Upper lobe of right lung (tissue), 1 donor: Measurements from ENCODE around the gene ZBTB42. TPM values are rescaled to one million over a fixed set of nuclear protein-coding genes. Genes with fewer than 3 reads are reported as not detected.
A peak's percentile ranks its signal among the peaks of the same experiment; 100 is the strongest.
"Not testable (repeated sequence)": the region's sequence is repeated elsewhere in the genome, so short reads cannot be mapped to it uniquely, and the experiment has no call there.

Experiments
- ATAC-seq: fragments of 200-7000 bp; cut with Tn5 transposase; one replicate; pipeline ENCODE4 v1.9.1; 2020; ENCODE audit warnings: mild to moderate bottlenecking, moderate library complexity
- DNase-seq: peaks from one replicate; pipeline ENCODE4 v3.0.0-alpha.2; 2020
- H3K27ac ChIP-seq: fragments of 200-600 bp; one replicate; pipeline ENCODE4 v1.8.0; 2022
- H3K27me3 ChIP-seq: fragments of 200-600 bp; one replicate; pipeline ENCODE4 v1.8.0; 2022; ENCODE audit warnings: mild to moderate bottlenecking
- H3K36me3 ChIP-seq: fragments of 200-600 bp; one replicate; pipeline ENCODE4 v1.8.0; 2022
- H3K4me1 ChIP-seq: fragments of 200-600 bp; one replicate; pipeline ENCODE4 v1.8.0; 2022
- H3K4me3 ChIP-seq: fragments of 200-600 bp; one replicate; pipeline ENCODE4 v1.8.0; 2022; ENCODE audit warnings: mild to moderate bottlenecking
- H3K9me3 ChIP-seq: fragments of 200-600 bp; one replicate; pipeline ENCODE4 v1.8.0; 2022
- intact Hi-C: fragments of 100-400 bp; cut with DNase I; formaldehyde crosslinking; loops from one replicate; pipeline ENCODE4 v1.11.0; 2022
- total RNA-seq: library from RNA; stranded (reverse); fragmentation: NEBNext Ultra II Directional; extraction: Animal tissue kit (Norgen Biotek cat#: 25700); gene quantifications from one replicate; pipeline ENCODE4 v1.2.1, GENCODE V29; 2021
- TF ChIP-seq, protein P1 (sequence below): fragments of 200-600 bp; IDR thresholded peaks from one replicate; pipeline ENCODE4 v1.8.0; 2022; ENCODE audit warnings: antibody characterized with exemption
- donor health status: DM: no; HTN: yes; CAD: no; lungs with severe emphysema.

ZBTB42 gene
- total RNA-seq, 1 donor from 2014 or later, result 12.3 TPM

DNA sequence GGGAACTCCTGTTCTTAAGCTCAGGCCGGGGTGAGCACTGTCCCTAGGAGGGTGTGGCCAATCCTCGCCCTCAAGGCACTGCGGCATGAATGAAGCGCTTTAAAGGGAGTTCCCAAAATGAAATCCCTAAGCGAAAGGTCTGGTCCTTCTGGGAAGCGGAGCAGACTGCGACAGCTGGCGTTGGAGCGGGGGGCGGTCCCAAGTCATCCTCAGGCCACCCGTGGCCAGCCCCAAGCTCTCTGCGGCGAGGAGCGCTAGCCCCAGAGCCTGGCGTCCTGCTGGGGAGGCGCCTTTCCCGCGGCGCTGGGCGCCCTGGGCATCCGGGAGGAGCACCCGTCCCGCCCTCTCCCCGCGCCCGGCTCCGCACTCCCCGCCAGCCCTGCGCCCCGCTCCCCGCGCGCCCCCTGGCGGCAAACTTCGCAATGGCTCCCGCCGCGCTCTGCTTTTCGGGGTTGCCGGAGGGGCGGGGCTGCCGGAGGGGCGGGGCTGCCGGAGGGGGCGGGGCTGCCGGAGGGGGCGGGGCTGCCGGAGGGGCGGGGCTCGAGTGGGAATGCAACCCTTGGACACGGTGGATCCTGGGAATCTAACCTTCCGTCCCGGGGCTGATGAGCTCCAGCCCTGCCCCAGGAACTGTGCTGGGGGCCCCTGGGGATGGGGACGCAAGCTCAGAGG, 25.4 kb downstream of the ZBTB42 start:
- DNase-seq (peak; percentile 96), ATAC-seq (peak; percentile 96)
- Histone ChIP-seq H3K27me3 (no peaks in the 10 kb centered on the region), H3K27ac (no peak overlapping the region), H3K36me3 (no peaks in the 10 kb centered on the region), H3K4me3 (peak overlapping the region; percentile 64), H3K4me1 (peaks cover 16% of the 10 kb centered on the region), H3K9me3 (no peaks in the 10 kb centered on the region)
- intact Hi-C loops, result no loop called here
- TF ChIP-seq, protein P1, sequence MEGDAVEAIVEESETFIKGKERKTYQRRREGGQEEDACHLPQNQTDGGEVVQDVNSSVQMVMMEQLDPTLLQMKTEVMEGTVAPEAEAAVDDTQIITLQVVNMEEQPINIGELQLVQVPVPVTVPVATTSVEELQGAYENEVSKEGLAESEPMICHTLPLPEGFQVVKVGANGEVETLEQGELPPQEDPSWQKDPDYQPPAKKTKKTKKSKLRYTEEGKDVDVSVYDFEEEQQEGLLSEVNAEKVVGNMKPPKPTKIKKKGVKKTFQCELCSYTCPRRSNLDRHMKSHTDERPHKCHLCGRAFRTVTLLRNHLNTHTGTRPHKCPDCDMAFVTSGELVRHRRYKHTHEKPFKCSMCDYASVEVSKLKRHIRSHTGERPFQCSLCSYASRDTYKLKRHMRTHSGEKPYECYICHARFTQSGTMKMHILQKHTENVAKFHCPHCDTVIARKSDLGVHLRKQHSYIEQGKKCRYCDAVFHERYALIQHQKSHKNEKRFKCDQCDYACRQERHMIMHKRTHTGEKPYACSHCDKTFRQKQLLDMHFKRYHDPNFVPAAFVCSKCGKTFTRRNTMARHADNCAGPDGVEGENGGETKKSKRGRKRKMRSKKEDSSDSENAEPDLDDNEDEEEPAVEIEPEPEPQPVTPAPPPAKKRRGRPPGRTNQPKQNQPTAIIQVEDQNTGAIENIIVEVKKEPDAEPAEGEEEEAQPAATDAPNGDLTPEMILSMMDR, result peak; percentile 69

DNA sequence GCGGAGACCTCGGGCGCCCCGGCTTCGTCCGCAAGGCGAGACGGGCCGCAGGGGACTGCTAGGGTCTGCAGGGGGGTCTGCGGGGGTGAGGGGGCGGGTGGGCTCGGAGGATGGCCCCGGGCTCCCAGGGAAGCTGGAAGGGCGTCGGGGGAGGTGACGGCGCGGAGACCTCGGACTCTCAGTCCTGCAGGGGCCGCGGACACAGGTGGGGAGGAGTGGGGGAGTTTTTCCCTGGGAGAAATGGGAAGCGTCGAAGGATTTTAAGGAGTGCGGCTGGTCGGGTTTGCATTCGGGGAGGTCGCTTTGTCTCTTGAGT, 25.9 kb downstream of the ZBTB42 start:
- Histone ChIP-seq H3K27me3 (no peaks in the 10 kb centered on the region), H3K9me3 (no peaks in the 10 kb centered on the region), H3K27ac (no peak overlapping the region), H3K4me3 (peak overlapping the region; percentile 64), H3K4me1 (peaks cover 16% of the 10 kb centered on the region), H3K36me3 (no peaks in the 10 kb centered on the region)
- ATAC-seq, result no peak
- DNase-seq, result no peak
- TF ChIP-seq, protein P1, result no peak
- intact Hi-C loops, result no loop called here

DNA sequence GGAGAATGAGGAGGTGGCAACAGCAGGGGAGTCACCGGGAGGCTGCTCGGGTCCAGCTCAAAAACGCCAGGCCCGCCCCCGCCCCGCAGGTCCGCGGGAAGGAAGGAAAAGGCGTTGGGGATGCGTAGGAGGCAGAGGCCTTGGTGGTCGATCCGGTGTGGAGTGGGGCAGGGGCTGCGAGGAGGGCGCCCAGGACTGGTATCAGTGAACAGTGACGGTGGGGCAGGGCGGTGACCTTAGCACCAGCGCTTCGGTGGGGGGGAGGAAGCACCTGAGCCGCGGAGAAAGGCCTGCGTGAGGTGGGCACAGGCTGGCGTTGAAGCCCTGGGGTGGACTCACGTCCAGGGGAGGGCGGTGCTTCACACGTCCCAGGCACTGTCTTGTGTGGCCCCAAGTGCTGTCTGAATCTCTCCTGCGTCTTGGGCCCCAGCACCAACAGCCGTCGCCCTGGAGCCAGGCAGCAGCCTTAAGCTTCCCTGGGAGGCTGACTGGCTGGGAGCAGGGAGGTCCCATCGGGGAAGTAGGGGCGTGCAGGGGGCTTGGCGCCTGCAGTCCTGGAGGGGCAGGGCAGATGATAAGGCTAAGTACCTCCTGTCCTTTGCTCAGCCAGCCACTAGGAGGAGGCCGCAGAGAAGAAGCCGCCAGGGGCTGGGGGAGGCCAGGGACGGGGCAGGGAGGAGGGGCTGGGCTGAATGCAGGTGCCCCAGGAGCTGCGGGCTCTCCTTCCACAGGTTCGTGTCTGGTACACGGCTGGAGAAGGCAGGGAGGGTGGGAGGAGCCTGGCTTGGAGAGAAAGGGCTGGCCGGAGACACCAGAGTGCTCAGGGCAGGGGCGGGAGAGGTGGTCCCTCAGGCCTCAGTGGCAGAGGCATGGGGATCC, 26.5 kb downstream of the ZBTB42 start:
- DNase-seq (peak; percentile 81), ATAC-seq (peak; percentile 62)
- H3K36me3 ChIP-seq, result no peaks in the 10 kb centered on the region
- intact Hi-C loops, result no loop called here
- no peak overlapping the region for H3K27ac ChIP-seq
- H3K4me1 ChIP-seq, result peaks cover 16% of the 10 kb centered on the region
- no peaks in the 10 kb centered on the region for H3K9me3 ChIP-seq
- H3K27me3 ChIP-seq, result no peaks in the 10 kb centered on the region
- TF ChIP-seq, protein P1, result peak; percentile 46
- H3K4me3 ChIP-seq, result peak overlapping the region; percentile 64

DNA sequence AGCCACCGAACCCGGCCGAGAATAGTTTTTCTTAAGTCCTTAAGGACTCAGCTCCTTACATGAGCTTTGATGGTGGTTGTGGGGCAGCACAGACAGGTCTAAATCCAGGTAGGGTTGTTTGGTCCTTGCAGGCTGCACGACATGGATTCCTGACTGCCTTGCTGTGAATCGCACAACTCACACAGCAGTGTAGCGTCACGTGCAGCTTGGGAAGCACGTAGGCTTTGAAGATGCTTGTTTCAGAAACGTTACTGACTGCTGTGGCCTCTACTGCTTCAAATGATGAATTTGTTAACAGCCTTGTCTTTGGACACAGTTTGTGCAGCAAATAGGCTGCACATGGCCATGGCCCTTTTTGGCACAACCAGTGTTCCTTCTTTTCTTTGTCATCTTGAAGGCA, 29.9 kb downstream of the ZBTB42 start:
- intact Hi-C loops, result no loop called here
- H3K4me3 ChIP-seq, result no peak overlapping the region
- ATAC-seq (no peak), DNase-seq (peak; percentile 46)
- TF ChIP-seq, protein P1, result no peak
- H3K36me3 ChIP-seq, result no peaks in the 10 kb centered on the region
- H3K4me1 ChIP-seq, result peaks cover 13% of the 10 kb centered on the region
- no peaks in the 10 kb centered on the region for H3K9me3 ChIP-seq
- no peaks in the 10 kb centered on the region for H3K27me3 ChIP-seq
- no peak overlapping the region for H3K27ac ChIP-seq

DNA sequence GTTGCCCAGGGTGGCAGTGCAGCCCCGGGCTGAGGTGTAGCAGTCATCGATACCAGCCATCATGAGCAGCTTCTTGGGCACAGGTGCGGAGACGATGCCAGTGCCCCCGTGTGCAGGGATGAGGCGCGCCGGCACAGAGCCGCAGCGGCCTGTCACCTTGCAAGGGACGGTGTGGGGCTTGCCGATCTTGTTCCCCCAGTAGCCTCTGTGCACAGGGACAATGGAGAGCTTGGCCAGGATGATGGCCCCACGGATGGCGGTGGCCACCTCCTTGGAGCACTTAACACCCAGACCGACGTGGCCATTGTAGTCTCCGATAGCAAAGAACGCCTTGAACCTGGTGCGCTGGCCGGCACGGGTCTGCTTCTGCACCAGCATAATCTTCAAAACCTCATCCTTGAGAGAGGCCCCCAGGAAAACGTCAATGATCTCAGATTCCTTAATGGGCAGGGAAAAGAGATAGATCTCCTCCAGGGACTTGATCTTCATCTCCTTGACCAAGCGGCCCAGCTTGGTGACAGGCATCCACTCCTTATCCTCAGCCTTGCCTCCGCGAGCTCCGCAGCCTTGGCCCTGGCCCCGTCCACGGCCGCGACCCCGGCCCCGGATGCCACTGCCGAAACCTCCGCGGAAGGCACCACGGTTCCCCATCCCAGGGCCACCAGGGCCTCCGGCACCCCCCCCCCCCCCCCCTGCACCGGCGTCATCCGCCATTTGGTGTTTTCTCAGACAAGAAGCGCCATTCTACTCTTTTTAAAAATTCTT, 35.5 kb downstream of the ZBTB42 start:
- H3K36me3 ChIP-seq, H3K4me1 ChIP-seq, H3K4me3 ChIP-seq, intact Hi-C loops, H3K9me3 ChIP-seq, ATAC-seq, H3K27ac ChIP-seq, H3K27me3 ChIP-seq: not testable (repeated sequence)
- peak; percentile 11 for DNase-seq

DNA sequence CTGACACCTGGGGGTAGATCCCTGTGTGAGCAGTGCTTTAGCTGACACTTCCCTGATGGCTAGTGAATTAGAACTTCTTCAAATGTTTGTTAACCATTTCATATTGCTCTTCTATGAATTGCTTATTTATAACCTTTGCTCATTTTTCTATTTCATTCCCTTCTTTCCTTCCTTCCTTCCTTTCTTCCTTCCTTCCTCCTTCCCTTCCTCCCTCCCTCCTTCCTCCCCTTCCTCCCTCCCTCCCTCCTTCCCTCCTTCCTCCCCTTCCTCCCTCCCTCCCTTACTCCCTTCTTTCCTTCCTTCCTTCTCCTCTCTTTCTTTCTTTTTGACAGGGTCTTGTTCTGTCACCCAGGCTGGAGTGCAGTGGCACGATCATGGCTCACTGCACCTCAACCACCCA, 40.8 kb downstream of the ZBTB42 start:
- Histone ChIP-seq H3K36me3 (no peaks in the 10 kb centered on the region), H3K4me3 (no peak overlapping the region), H3K4me1 (peaks cover 13% of the 10 kb centered on the region), H3K27me3 (peaks cover 41% of the 10 kb centered on the region), H3K27ac (no peak overlapping the region), H3K9me3 (no peaks in the 10 kb centered on the region)
- intact Hi-C loops, result no loop called here
- DNase-seq (no peak), ATAC-seq (no peak)
- TF ChIP-seq, protein P1, result no peak
